ENCODE measurements around the gene PIK3AP1.
"Not testable (repeated sequence)": the region's sequence is repeated elsewhere in the genome, so short reads cannot be mapped to it uniquely, and the experiment has no call there.

Gene PIK3AP1

GRCh38 chr10:96695975-96696634 is 24.2 kb downstream of the PIK3AP1 start:
- DNase-seq: no peak

- no peak for DNase-seq
Measured at GRCh38 chr10:96695366-96695765, 24.9 kb downstream of the PIK3AP1 start.

- no peak for DNase-seq
Measured at GRCh38 chr10:96693431-96693830, 26.9 kb downstream of the PIK3AP1 start.

- DNase-seq: no peak
Measured at GRCh38 chr10:96692427-96692826, 27.9 kb downstream of the PIK3AP1 start.

- DNase-seq: no peak
Measured at GRCh38 chr10:96691761-96692160, 28.6 kb downstream of the PIK3AP1 start.

GRCh38 chr10:96690755-96691730 is 29.3 kb downstream of the PIK3AP1 start:
- DNase-seq: no peak

- DNase-seq: no peak
Measured at GRCh38 chr10:96688789-96689188, 31.5 kb downstream of the PIK3AP1 start.

GRCh38 chr10:96687317-96688012 is 32.8 kb downstream of the PIK3AP1 start:
- no peak for DNase-seq

GRCh38 chr10:96686514-96686913 is 33.8 kb downstream of the PIK3AP1 start:
- no peak for DNase-seq

GRCh38 chr10:96685306-96685705 is 35.0 kb downstream of the PIK3AP1 start:
- DNase-seq: no peak

- DNase-seq: no peak
Measured at GRCh38 chr10:96684826-96685225, 35.5 kb downstream of the PIK3AP1 start.

- no peak for DNase-seq
Measured at GRCh38 chr10:96683710-96684109, 36.6 kb downstream of the PIK3AP1 start.

- DNase-seq: no peak
Measured at GRCh38 chr10:96683065-96683464, 37.2 kb downstream of the PIK3AP1 start.

- DNase-seq: no peak
Measured at GRCh38 chr10:96681524-96681923, 38.8 kb downstream of the PIK3AP1 start.

- not testable (repeated sequence) for DNase-seq
Measured at GRCh38 chr10:96680463-96680862, 39.9 kb downstream of the PIK3AP1 start.

GRCh38 chr10:96678725-96679124 is 41.6 kb downstream of the PIK3AP1 start:
- no peak for DNase-seq

GRCh38 chr10:96676272-96677112 is 43.8 kb downstream of the PIK3AP1 start:
- no peak for DNase-seq

GRCh38 chr10:96675846-96676245 is 44.5 kb downstream of the PIK3AP1 start:
- DNase-seq: no peak

GRCh38 chr10:96673318-96674099 is 46.8 kb downstream of the PIK3AP1 start:
- no peak for DNase-seq

- no peak for DNase-seq
Measured at GRCh38 chr10:96672481-96673175, 47.7 kb downstream of the PIK3AP1 start.
